ENCODE results near the gene TRABD2B. TPM values are rescaled to one million over a fixed set of nuclear protein-coding genes. Genes with fewer than 3 reads are reported as not detected.

Gene TRABD2B
- total and polyA plus RNA-seq, 2 donors (not counting 3 experiments of a cell fraction or from before 2014, with no cell fraction given): not detected

- no peak for FAIRE-seq
- H3K79me2 ChIP-seq (ENCODE audit: control insufficient read depth, insufficient read depth, low read length): no peaks in the 10 kb centered on the region
- POLR2A ChIA-PET: no interaction called here
- intact Hi-C loops (cut with micrococcal nuclease): no loop called here
- no peak overlapping the region for H3K27ac ChIP-seq (ENCODE audit: insufficient read depth, low read depth, low read length)
- dilution Hi-C loops (cut with MboI; ENCODE audit: extremely low pct_ligation_motif_present, low sequenced_read_pairs): no loop called here
- no peak for DNase-seq (ENCODE audit: low read depth, low spot score)
- no TSS peak for BruUV-seq (replicated peaks)
- H3K9ac ChIP-seq (replicated peaks; ENCODE audit: extremely low read depth, insufficient read depth, low read length): no peak overlapping the region
- H3K9me1 ChIP-seq (replicated peaks; ENCODE audit: control insufficient read depth, extremely low read depth, insufficient read depth, low read length): no peaks in the 10 kb centered on the region
- no peaks in the 10 kb centered on the region for H3K9me3 ChIP-seq (replicated peaks; ENCODE audit: control insufficient read depth, insufficient read depth, low read length)
- H2AFZ ChIP-seq (ENCODE audit: low read depth, low read length): no peak overlapping the region
- no peaks in the 10 kb centered on the region for H3K27me3 ChIP-seq (ENCODE audit: control insufficient read depth in 2 of 2, insufficient read depth in 2 of 2, low read length in 2 of 2)
- no peak overlapping the region for H3K4me3 ChIP-seq (replicated peaks in 1 of 3; ENCODE audit: insufficient read depth in 1 of 3, low read depth in 1 of 3, low read length in 3 of 3)
- H3K4me2 ChIP-seq (ENCODE audit: insufficient read depth, low read length): no peak overlapping the region
- CTCF ChIA-PET: interaction anchor here (0.7 to 1.5 kb wide), 3 partner anchors 36 to 52 kb away, joined by 3 to 4 read pairs (median 3); no protein-coding TSS in a partner anchor
- no peaks in the 10 kb centered on the region for H3K36me3 ChIP-seq (ENCODE audit: control insufficient read depth in 2 of 2, extremely low read depth in 1 of 2, insufficient read depth in 2 of 2, low read length in 2 of 2)
- TF ChIP-seq FOS (IDR thresholded peaks at IDR 0.05; ENCODE audit: borderline replicate concordance, insufficient read depth, low read length): no peak
- no peak for TF ChIP-seq MAX (IDR thresholded peaks at IDR 0.05; ENCODE audit: insufficient read depth, insufficient read length)
- no peak for TF ChIP-seq CTCF (IDR thresholded peaks at IDR 0.05; ENCODE audit: extremely low read depth in 1 of 2, insufficient read depth in 1 of 2, low read depth in 1 of 2, low read length in 2 of 2)
- no peak for TF ChIP-seq POLR2A (IDR thresholded peaks at IDR 0.05; ENCODE audit: low read depth, low read length)
- TF ChIP-seq POLR2AphosphoS5 (IDR thresholded peaks at IDR 0.05; ENCODE audit: insufficient read depth, low read depth, low read length): no peak
- no peak for TF ChIP-seq EZH2 (IDR thresholded peaks at IDR 0.05; ENCODE audit: borderline replicate concordance, low read depth, low read length, severe bottlenecking)
- no peak for TF ChIP-seq MYC (IDR thresholded peaks at IDR 0.05; ENCODE audit: low read depth, low read length)
- TF ChIP-seq JUN (IDR thresholded peaks at IDR 0.05; ENCODE audit: borderline replicate concordance, insufficient read depth, insufficient read length, low read depth): no peak
- no peak for TF ChIP-seq GATA2 (IDR thresholded peaks at IDR 0.05; ENCODE audit: insufficient read depth, insufficient read length, low read depth, low read length)
- H4K20me1 ChIP-seq (replicated peaks; ENCODE audit: control insufficient read depth, extremely low read depth, insufficient read depth, low read length): no peaks in the 10 kb centered on the region
- H3K4me1 ChIP-seq (ENCODE audit: control insufficient read depth, extremely low read depth, insufficient read depth, low read length): no peaks in the 10 kb centered on the region
Observed at GRCh38 chr1:47774986-47775834, 222.0 kb downstream of the TRABD2B start.
